ENCODE data around the gene TDRD7.

GRCh38 chr9:97502222-97502983, 90.5 kb downstream of the TDRD7 start:
- TF ChIP-seq CTCF (IDR thresholded peaks at IDR 0.05) (no peak), RNF2 (IDR thresholded peaks at IDR 0.05; ENCODE audit: borderline replicate concordance, low read depth) (no peak), MAZ (IDR thresholded peaks at IDR 0.05; ENCODE audit: borderline replicate concordance, low read depth, low read length) (no peak), REST (IDR thresholded peaks at IDR 0.05) (no peak), MYC (IDR thresholded peaks at IDR 0.05; ENCODE audit: borderline replicate concordance, low read length) (no peak), CHD2 (IDR thresholded peaks at IDR 0.05; ENCODE audit: low read length, partially characterized antibody) (no peak)

All from A549 (cell line).